Activated naive CD4-positive, alpha-beta T cell treated with anti-CD3 and anti-CD28 coated beads, Interleukin-2, amount 50 U/mL, for 24 hours (primary cell): ENCODE results near the gene MRPL49.
"Not testable (repeated sequence)": the region's sequence is repeated elsewhere in the genome, so short reads cannot be mapped to it uniquely, and the experiment has no call there.

ENCODE experiments used
- H3K27ac Mint-ChIP-seq: one replicate; pipeline ENCODE4 v1.8.0; 2021; ENCODE audit warnings: mild to moderate bottlenecking, mixed read lengths
- H3K27me3 Mint-ChIP-seq: one replicate; pipeline ENCODE4 v1.8.0; 2021; ENCODE audit warnings: mixed read lengths
- H3K36me3 Mint-ChIP-seq: one replicate; pipeline ENCODE4 v1.8.0; 2021; ENCODE audit warnings: mixed read lengths
- H3K4me1 Mint-ChIP-seq: one replicate; pipeline ENCODE4 v1.8.0; 2021; ENCODE audit warnings: mixed read lengths
- H3K4me3 Mint-ChIP-seq: one replicate; pipeline ENCODE4 v1.8.0; 2021; ENCODE audit warnings: mild to moderate bottlenecking, mixed read lengths
- H3K9me3 Mint-ChIP-seq: one replicate; pipeline ENCODE4 v1.8.0; 2021; ENCODE audit warnings: mixed read lengths

The MRPL49 gene

GRCh38 chr11:65111744-65112545, 10.2 kb upstream of the MRPL49 start, which contains the start of gene TM7SF2:
TM7SF2 (plus strand) TSS chr11:65111872; CDS start chr11:65112016, 144 bp downstream.
- Mint-ChIP-seq H3K36me3 (peaks cover 5% of the 10 kb centered on the region), H3K27ac (peak within 1 kb of the TSS; percentile 59), H3K9me3 (no peaks in the 10 kb centered on the region), H3K4me1 (peaks cover 44% of the 10 kb centered on the region), H3K27me3 (no peaks in the 10 kb centered on the region), H3K4me3 (peak within 1 kb of the TSS; percentile 87)

- no peaks in the 10 kb centered on the region for H3K9me3 Mint-ChIP-seq
- H3K4me3 Mint-ChIP-seq, result peak overlapping the region; percentile 87
- H3K27ac Mint-ChIP-seq, result peak overlapping the region; percentile 84
- H3K4me1 Mint-ChIP-seq, result peaks cover 45% of the 10 kb centered on the region
- H3K36me3 Mint-ChIP-seq, result peaks cover 5% of the 10 kb centered on the region
- H3K27me3 Mint-ChIP-seq, result no peaks in the 10 kb centered on the region
These were observed 9.4 kb upstream of the MRPL49 start for GRCh38 chr11:65112546-65113360.

GRCh38 chr11:65113361-65113756, 8.8 kb upstream of the MRPL49 start:
- no peaks in the 10 kb centered on the region for H3K27me3 Mint-ChIP-seq

GRCh38 chr11:65113839-65114238, 8.3 kb upstream of the MRPL49 start:
- peak overlapping the region; percentile 87 for H3K4me3 Mint-ChIP-seq
- peak overlapping the region; percentile 55 for H3K27ac Mint-ChIP-seq
- H3K27me3 Mint-ChIP-seq, result no peaks in the 10 kb centered on the region
- H3K4me1 Mint-ChIP-seq, result peaks cover 54% of the 10 kb centered on the region
- H3K9me3 Mint-ChIP-seq, result no peaks in the 10 kb centered on the region
- H3K36me3 Mint-ChIP-seq, result peaks cover 12% of the 10 kb centered on the region

More at GRCh38 chr11:65113361-65113756, 8.8 kb upstream of the MRPL49 start:
- Mint-ChIP-seq H3K4me3 (peak overlapping the region; percentile 87), H3K27ac (peak overlapping the region; percentile 84), H3K36me3 (peaks cover 7% of the 10 kb centered on the region), H3K9me3 (no peaks in the 10 kb centered on the region), H3K4me1 (peaks cover 49% of the 10 kb centered on the region)

- no peaks in the 10 kb centered on the region for H3K9me3 Mint-ChIP-seq
These were observed 7.5 kb upstream of the MRPL49 start for GRCh38 chr11:65114538-65115171.

GRCh38 chr11:65115361-65116082, 6.6 kb upstream of the MRPL49 start:
- H3K27ac Mint-ChIP-seq, result peak overlapping the region; percentile 96
- peaks cover 61% of the 10 kb centered on the region for H3K4me1 Mint-ChIP-seq
- peaks cover 14% of the 10 kb centered on the region for H3K36me3 Mint-ChIP-seq
- H3K9me3 Mint-ChIP-seq, result no peaks in the 10 kb centered on the region
- H3K4me3 Mint-ChIP-seq, result peak overlapping the region; percentile 91
- no peaks in the 10 kb centered on the region for H3K27me3 Mint-ChIP-seq

More at GRCh38 chr11:65114538-65115171, 7.5 kb upstream of the MRPL49 start:
- Mint-ChIP-seq H3K4me1 (peaks cover 58% of the 10 kb centered on the region), H3K27me3 (no peaks in the 10 kb centered on the region), H3K36me3 (peaks cover 12% of the 10 kb centered on the region), H3K4me3 (peak overlapping the region; percentile 49), H3K27ac (peak overlapping the region; percentile 55)

GRCh38 chr11:65116370-65117205, 5.5 kb upstream of the MRPL49 start:
- H3K27ac Mint-ChIP-seq, result peak overlapping the region; percentile 96
- no peaks in the 10 kb centered on the region for H3K27me3 Mint-ChIP-seq
- peak overlapping the region; percentile 91 for H3K4me3 Mint-ChIP-seq
- H3K4me1 Mint-ChIP-seq, result peaks cover 57% of the 10 kb centered on the region
- peaks cover 20% of the 10 kb centered on the region for H3K36me3 Mint-ChIP-seq
- H3K9me3 Mint-ChIP-seq, result no peaks in the 10 kb centered on the region

- H3K36me3 Mint-ChIP-seq, result peaks cover 27% of the 10 kb centered on the region
- H3K9me3 Mint-ChIP-seq, result no peaks in the 10 kb centered on the region
These were observed 4.7 kb upstream of the MRPL49 start, which contains the start of gene ZNHIT2 for GRCh38 chr11:65117206-65118096. ZNHIT2 (minus strand) TSS chr11:65117701; CDS start chr11:65117653, 48 bp downstream.

GRCh38 chr11:65118097-65118837, 3.9 kb upstream of the MRPL49 start:
- peak overlapping the region; percentile 91 for H3K4me3 Mint-ChIP-seq
- H3K27me3 Mint-ChIP-seq, result no peaks in the 10 kb centered on the region
- H3K27ac Mint-ChIP-seq, result peak overlapping the region; percentile 90
- H3K36me3 Mint-ChIP-seq, result peaks cover 28% of the 10 kb centered on the region
- no peaks in the 10 kb centered on the region for H3K9me3 Mint-ChIP-seq
- H3K4me1 Mint-ChIP-seq, result peaks cover 63% of the 10 kb centered on the region

More at GRCh38 chr11:65117206-65118096, 4.7 kb upstream of the MRPL49 start, which contains the start of gene ZNHIT2:
- H3K27me3 Mint-ChIP-seq, result no peaks in the 10 kb centered on the region
- peak within 1 kb of the TSS; percentile 91 for H3K4me3 Mint-ChIP-seq
- H3K27ac Mint-ChIP-seq, result peak within 1 kb of the TSS; percentile 96
- H3K4me1 Mint-ChIP-seq, result peaks cover 60% of the 10 kb centered on the region

- Mint-ChIP-seq H3K27ac (peak overlapping the region; percentile 89), H3K4me1 (peaks cover 58% of the 10 kb centered on the region), H3K4me3 (peak overlapping the region; percentile 100), H3K36me3 (peaks cover 27% of the 10 kb centered on the region)
- not testable (repeated sequence) for H3K9me3 Mint-ChIP-seq, H3K27me3 Mint-ChIP-seq
These were observed 3.0 kb upstream of the MRPL49 start for GRCh38 chr11:65118891-65119669.

GRCh38 chr11:65119670-65119995, 2.5 kb upstream of the MRPL49 start:
- H3K4me3 Mint-ChIP-seq, result peak overlapping the region; percentile 100
- H3K36me3 Mint-ChIP-seq, result peaks cover 27% of the 10 kb centered on the region
- H3K27ac Mint-ChIP-seq, result peak overlapping the region; percentile 62
- no peaks in the 10 kb centered on the region for H3K27me3 Mint-ChIP-seq
- peaks cover 59% of the 10 kb centered on the region for H3K4me1 Mint-ChIP-seq
- H3K9me3 Mint-ChIP-seq, result no peaks in the 10 kb centered on the region

GRCh38 chr11:65120831-65121230, 1.3 kb upstream of the MRPL49 start:
- Mint-ChIP-seq H3K27me3 (no peaks in the 10 kb centered on the region), H3K27ac (peak overlapping the region; percentile 99), H3K4me3 (peak overlapping the region; percentile 100), H3K36me3 (peaks cover 27% of the 10 kb centered on the region), H3K9me3 (no peaks in the 10 kb centered on the region), H3K4me1 (peaks cover 53% of the 10 kb centered on the region)
